Karpas-422 (cell line): ENCODE data around the gene SAMD13. TPM values are rescaled to one million over a fixed set of nuclear protein-coding genes. Genes with fewer than 3 reads are reported as not detected.

ENCODE experiments used
- DNase-seq: peaks from one replicate; pipeline ENCODE4 v3.0.0-alpha.2; 2015
- H2AFZ ChIP-seq: fragments of 200-600 bp; sonication (generic); 2 replicates; pipeline ENCODE4 v1.6.1; 2014; ENCODE audit warnings: antibody characterized with exemption, low read length, mixed read lengths
- H3K27ac ChIP-seq: fragments of 200-600 bp; sonication (generic); 2 replicates; pipeline ENCODE4 v1.5.1; 2014; ENCODE audit warnings: mild to moderate bottlenecking, low read length, moderate library complexity
- H3K27me3 ChIP-seq: fragments of 200-600 bp; sonication (generic); 2 replicates; pipeline ENCODE4 v1.6.1; 2014; ENCODE audit warnings: low read length, mixed read lengths
- H3K36me3 ChIP-seq: fragments of 200-600 bp; sonication (generic); 2 replicates; pipeline ENCODE4 v1.6.1; 2014; ENCODE audit warnings: low read length, mixed read lengths; ENCODE audit not compliant: insufficient read depth
- H3K4me1 ChIP-seq: fragments of 200-600 bp; sonication (generic); 2 replicates; pipeline ENCODE4 v1.6.1; 2014; ENCODE audit warnings: mild to moderate bottlenecking, low read length, mixed read lengths
- H3K4me2 ChIP-seq: fragments of 200-600 bp; sonication (generic); 2 replicates; pipeline ENCODE4 v1.6.1; 2014; ENCODE audit warnings: low read length, low read depth, mild to moderate bottlenecking; ENCODE audit not compliant: poor library complexity, severe bottlenecking
- H3K4me3 ChIP-seq: fragments of 200-600 bp; sonication (generic); 2 replicates; pipeline ENCODE4 v1.5.1; 2014; ENCODE audit warnings: mild to moderate bottlenecking, antibody characterized with exemption, low read length, mixed read lengths
- H3K79me2 ChIP-seq: fragments of 200-600 bp; sonication (generic); 2 replicates; pipeline ENCODE4 v1.6.1; 2014; ENCODE audit warnings: mild to moderate bottlenecking, low read length, mixed read lengths
- H3K9ac ChIP-seq: fragments of 200-600 bp; sonication (generic); 2 replicates; pipeline ENCODE4 v1.6.0; 2014; ENCODE audit warnings: low read length
- H3K9me2 ChIP-seq: fragments of 200-600 bp; sonication (generic), shearing (Covaris generic); replicated peaks from 2 replicates; pipeline ENCODE4 v1.6.0; 2014; ENCODE audit warnings: mild to moderate bottlenecking, low read length, moderate library complexity; ENCODE audit not compliant: insufficient read depth
- H3K9me3 ChIP-seq: fragments of 300-700, 200-600 bp; sonication (generic); 2 replicates; pipeline ENCODE4 v1.6.1; 2014; ENCODE audit warnings: low read length, mixed read lengths
- H4K20me1 ChIP-seq: fragments of 200-600 bp; sonication (generic); 2 replicates; pipeline ENCODE4 v1.6.1; 2014; ENCODE audit warnings: mild to moderate bottlenecking, antibody characterized with exemption, low read length, low read depth; ENCODE audit not compliant: insufficient read depth
- total RNA-seq: library from RNA; depleted of rRNA; stranded (reverse); fragments of >200 nt; shearing (Covaris generic); gene quantifications from 2 replicates; pipeline ENCODE4 v1.2.3, GENCODE V29; 2014; ENCODE audit warnings: low replicate concordance

SAMD13 gene
- total RNA-seq, 1 experiment from 2014 or later: 3.1 TPM

DNA sequence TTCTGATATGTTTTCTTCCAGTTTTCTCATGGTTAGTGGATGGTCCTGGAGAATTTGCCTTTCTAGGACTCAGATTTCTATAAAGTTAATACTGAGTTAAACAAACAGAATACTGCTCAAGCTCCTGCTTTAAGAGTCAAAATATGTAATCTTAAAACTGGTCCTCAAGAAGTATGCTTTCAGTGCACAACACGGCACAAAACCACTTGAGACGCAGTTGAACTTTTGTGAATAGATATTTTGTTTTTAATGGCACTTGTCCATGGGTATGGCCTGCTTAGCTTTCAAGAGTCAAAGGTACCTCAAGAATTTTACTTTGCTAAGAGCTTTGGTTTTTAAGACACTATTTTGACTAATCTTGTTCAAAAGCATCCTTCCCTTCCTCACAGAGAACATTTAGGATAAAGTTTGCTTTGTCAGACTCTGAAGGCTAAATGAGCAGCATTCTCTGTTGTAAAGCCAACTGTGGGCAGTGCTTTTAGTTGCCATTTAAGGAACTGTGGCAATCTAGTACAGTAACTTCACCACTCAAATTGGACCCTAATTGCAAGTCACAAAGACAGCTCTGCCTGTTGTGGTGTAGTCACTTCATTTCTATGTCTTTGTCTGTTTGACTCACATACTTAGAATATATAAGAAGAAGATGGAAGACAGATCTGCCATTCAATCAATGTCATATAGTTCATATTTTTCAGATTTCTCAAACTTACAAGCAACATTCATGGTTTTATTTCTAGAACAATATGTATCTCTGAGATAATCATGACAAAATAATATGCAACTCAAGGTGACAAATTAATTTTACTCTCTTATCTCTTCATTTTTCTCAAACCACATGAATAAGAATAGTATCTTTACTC is 28.8 kb downstream of the SAMD13 start:
- H3K36me3 ChIP-seq: no peaks in the 10 kb centered on the region
- H3K4me3 ChIP-seq: no peak overlapping the region
- no peaks in the 10 kb centered on the region for H3K4me1 ChIP-seq
- H3K79me2 ChIP-seq: no peaks in the 10 kb centered on the region
- no peak overlapping the region for H3K9ac ChIP-seq
- no peaks in the 10 kb centered on the region for H3K9me3 ChIP-seq
- H3K27ac ChIP-seq: no peak overlapping the region
- H2AFZ ChIP-seq: no peak overlapping the region
- no peaks in the 10 kb centered on the region for H3K27me3 ChIP-seq
- H3K4me2 ChIP-seq: no peak overlapping the region
- H4K20me1 ChIP-seq: no peaks in the 10 kb centered on the region
- H3K9me2 ChIP-seq: no peaks in the 10 kb centered on the region
- DNase-seq: no peak

DNA sequence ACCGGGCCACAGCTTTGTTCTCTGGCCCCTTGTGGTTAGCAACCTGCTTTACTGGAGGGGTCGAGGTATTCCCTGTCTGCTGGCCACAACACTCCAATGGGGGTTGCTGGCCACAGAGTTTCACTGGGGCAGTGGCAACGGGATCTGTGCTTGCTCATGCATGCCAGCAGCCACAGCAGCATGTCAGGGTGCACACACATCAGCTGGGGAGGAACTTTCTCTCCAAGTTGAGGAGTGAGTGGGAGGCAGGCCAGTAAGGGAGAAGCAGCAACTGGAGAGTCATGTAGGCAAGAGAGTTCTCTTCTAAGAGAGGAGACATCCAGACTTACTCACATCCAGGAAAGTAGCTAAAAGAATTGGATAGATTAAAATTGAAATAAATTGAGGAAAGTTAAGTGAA is 38.0 kb downstream of the SAMD13 start:
- no peak for DNase-seq
- Histone ChIP-seq H3K9me2 (no peaks in the 10 kb centered on the region), H4K20me1 (no peaks in the 10 kb centered on the region), H3K27ac (no peak overlapping the region), H3K9ac (no peak overlapping the region), H3K79me2 (no peaks in the 10 kb centered on the region), H3K36me3 (no peaks in the 10 kb centered on the region), H3K4me2 (no peak overlapping the region), H3K4me1 (no peaks in the 10 kb centered on the region), H3K9me3 (no peaks in the 10 kb centered on the region), H3K27me3 (no peaks in the 10 kb centered on the region), H2AFZ (no peak overlapping the region), H3K4me3 (no peak overlapping the region)

DNA sequence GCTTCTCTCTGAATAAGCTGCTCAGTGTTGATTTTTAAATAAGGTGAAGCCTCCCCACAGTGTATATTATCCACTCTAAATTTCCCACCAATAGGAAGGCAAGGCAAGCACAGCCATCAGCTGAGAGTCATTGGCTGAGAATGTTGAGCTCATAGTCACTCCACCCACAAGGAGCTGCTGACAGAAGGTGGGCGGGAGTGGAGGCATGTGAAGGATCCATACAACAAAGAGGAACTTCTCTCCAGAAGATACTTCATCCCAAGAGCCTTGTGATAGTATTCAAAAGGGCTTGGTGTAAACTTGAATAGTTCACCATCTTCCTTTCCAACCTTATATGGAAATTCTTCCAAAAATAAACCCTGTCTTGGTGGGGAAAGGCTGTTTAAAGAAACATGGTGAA is 42.8 kb downstream of the SAMD13 start:
- no peaks in the 10 kb centered on the region for H3K9me3 ChIP-seq
- no peaks in the 10 kb centered on the region for H3K79me2 ChIP-seq
- DNase-seq: no peak
- H3K9ac ChIP-seq: no peak overlapping the region
- no peaks in the 10 kb centered on the region for H3K4me1 ChIP-seq
- H3K36me3 ChIP-seq: no peaks in the 10 kb centered on the region
- H2AFZ ChIP-seq: no peak overlapping the region
- no peaks in the 10 kb centered on the region for H4K20me1 ChIP-seq
- no peaks in the 10 kb centered on the region for H3K9me2 ChIP-seq
- H3K27me3 ChIP-seq: no peaks in the 10 kb centered on the region
- H3K27ac ChIP-seq: no peak overlapping the region
- H3K4me2 ChIP-seq: no peak overlapping the region
- H3K4me3 ChIP-seq: no peak overlapping the region

DNA sequence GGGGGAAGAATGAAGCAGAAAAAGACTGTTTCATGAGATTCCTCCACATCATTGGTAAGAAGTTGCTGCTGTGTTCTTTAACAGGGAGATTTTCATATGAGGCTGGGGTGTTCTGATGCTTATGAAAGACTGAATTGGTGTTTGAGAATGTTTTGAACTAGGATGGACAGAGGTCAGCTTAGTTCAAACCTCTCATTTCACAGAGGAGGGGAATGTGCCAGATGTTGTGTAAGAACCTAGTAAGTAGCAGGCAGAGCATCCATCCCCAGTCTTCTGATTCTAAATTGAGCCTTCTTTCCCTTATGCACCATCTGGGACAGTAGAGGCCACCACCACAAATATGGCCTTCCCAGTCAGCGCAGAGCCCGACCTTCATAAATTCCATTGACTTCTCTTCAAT is 43.7 kb downstream of the SAMD13 start:
- DNase-seq: no peak
- no peaks in the 10 kb centered on the region for H3K9me2 ChIP-seq
- no peaks in the 10 kb centered on the region for H4K20me1 ChIP-seq
- H3K27me3 ChIP-seq: no peaks in the 10 kb centered on the region
- H3K27ac ChIP-seq: no peak overlapping the region
- no peaks in the 10 kb centered on the region for H3K36me3 ChIP-seq
- no peak overlapping the region for H3K4me3 ChIP-seq
- H3K9me3 ChIP-seq: no peaks in the 10 kb centered on the region
- H3K79me2 ChIP-seq: no peaks in the 10 kb centered on the region
- no peak overlapping the region for H3K9ac ChIP-seq
- H2AFZ ChIP-seq: no peak overlapping the region
- H3K4me2 ChIP-seq: no peak overlapping the region
- no peaks in the 10 kb centered on the region for H3K4me1 ChIP-seq

DNA sequence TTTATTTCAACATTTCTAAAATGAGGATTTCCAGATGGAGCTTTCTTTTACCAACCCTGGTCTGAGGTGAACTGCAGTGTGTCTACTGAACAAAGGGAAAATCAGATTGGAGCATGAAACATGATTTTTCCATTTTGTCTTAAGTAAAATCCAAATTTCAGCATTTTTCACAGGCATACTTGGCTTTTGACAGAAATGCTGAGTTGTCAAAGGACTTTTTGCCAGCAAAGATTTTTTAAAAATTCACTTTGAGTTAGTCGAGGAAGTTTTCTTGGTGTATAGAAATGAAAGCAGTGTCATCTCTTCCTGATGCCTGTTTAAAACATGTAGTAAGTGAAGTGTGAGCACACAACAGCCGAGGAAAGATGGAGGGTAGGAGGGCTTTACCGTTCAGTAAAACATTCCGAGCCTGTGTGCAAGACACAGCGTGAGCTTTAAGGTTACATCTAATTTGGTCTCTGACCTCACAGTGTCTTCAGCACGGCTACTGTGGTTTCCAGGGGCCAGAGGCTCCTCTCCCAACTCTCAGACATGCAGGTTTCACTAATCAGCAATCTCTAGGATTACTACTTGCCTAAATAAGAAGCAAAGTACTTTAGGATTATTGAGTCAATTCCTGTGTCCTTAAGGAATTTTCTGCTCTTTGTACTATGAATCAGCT is 45.9 kb downstream of the SAMD13 start:
- Histone ChIP-seq H3K4me1 (no peaks in the 10 kb centered on the region), H3K27ac (no peak overlapping the region), H3K27me3 (no peaks in the 10 kb centered on the region), H3K9me2 (no peaks in the 10 kb centered on the region), H3K4me3 (no peak overlapping the region), H2AFZ (no peak overlapping the region), H3K4me2 (no peak overlapping the region), H3K9me3 (no peaks in the 10 kb centered on the region), H3K9ac (no peak overlapping the region), H3K36me3 (no peaks in the 10 kb centered on the region), H3K79me2 (no peaks in the 10 kb centered on the region), H4K20me1 (no peaks in the 10 kb centered on the region)
- no peak for DNase-seq

DNA sequence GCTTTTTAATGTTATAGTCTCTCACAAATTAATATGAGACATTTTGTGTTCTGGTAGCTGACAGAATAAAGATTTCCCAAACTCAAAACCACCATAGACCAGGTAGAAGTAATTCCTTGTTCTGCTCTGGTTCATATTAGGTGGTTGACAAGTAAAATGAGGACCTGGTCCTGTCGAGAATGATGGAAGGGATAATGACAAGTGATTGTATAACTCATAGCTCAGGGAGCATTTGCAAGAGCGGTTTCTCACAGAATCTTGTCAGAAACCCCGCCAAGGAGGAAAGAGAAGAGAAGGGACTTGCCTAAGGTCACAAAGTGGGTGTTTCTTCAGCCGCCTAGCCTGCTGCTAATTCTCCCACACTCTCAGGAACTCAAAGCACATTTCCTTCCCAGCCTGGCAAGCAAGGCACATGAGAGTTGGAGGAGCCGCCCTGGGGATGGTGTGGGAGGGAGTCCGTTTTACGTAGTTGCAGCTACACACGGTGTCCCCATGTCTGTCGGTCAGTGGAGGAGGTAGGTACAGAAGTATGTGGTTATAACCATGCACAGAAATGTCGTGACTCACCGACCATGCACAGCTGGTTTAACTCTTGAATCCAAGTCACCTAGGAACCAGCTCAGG is 46.5 kb downstream of the SAMD13 start:
- Histone ChIP-seq H3K9ac (no peak overlapping the region), H3K9me3 (no peaks in the 10 kb centered on the region), H3K9me2 (no peaks in the 10 kb centered on the region), H3K4me1 (no peaks in the 10 kb centered on the region), H3K4me2 (no peak overlapping the region), H4K20me1 (no peaks in the 10 kb centered on the region), H3K4me3 (no peak overlapping the region), H3K79me2 (no peaks in the 10 kb centered on the region), H2AFZ (no peak overlapping the region), H3K36me3 (no peaks in the 10 kb centered on the region), H3K27me3 (no peaks in the 10 kb centered on the region), H3K27ac (no peak overlapping the region)
- no peak for DNase-seq

DNA sequence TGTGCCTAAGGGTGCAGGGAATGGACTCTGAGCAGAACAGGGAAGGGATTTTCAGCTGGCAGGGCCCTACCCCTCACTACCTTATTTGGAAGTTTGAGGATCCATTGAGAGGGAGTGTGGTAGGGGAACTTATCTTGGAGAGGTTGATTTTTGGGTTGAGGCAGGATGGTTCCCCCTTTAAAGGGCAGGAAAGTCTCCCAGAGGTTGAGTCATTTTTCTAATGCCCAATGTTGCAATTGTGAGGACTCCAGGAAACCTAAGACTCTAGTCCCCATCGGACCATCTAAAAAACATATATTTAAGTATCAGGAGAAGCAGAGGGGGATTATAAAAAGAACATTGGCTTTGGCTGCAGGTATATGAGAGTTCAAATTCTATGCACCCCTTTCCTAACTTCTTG is 47.3 kb downstream of the SAMD13 start:
- Histone ChIP-seq H3K79me2 (no peaks in the 10 kb centered on the region), H3K27ac (no peak overlapping the region), H3K36me3 (no peaks in the 10 kb centered on the region), H3K9me2 (no peaks in the 10 kb centered on the region), H2AFZ (no peak overlapping the region), H3K4me2 (no peak overlapping the region), H3K9me3 (no peaks in the 10 kb centered on the region), H4K20me1 (no peaks in the 10 kb centered on the region), H3K4me3 (no peak overlapping the region), H3K9ac (no peak overlapping the region), H3K4me1 (no peaks in the 10 kb centered on the region), H3K27me3 (no peaks in the 10 kb centered on the region)
- DNase-seq: no peak

DNA sequence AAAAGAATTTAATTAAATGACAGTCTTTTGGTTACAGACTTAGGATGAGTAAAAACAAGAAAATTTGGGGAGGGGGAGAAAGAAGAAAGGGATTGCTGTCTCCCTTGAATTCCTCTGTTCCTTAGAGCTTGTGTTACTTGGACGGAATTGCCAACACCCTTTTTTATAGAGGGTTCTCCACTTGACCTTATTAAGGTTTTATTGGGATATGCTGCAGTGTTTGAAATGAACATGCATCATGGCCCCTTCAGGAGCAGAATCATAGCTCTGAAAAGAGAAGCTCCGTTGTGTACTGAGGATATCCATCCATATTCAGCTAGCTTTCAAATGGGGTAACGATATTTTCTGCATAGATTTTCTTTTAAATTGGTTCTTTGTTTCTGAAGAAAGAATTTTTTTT is 48.6 kb downstream of the SAMD13 start:
- H3K9me2 ChIP-seq: no peaks in the 10 kb centered on the region
- H3K9ac ChIP-seq: no peak overlapping the region
- no peaks in the 10 kb centered on the region for H3K27me3 ChIP-seq
- H3K4me1 ChIP-seq: no peaks in the 10 kb centered on the region
- no peak overlapping the region for H3K27ac ChIP-seq
- no peak overlapping the region for H3K4me3 ChIP-seq
- DNase-seq: no peak
- H3K36me3 ChIP-seq: no peaks in the 10 kb centered on the region
- H3K9me3 ChIP-seq: no peaks in the 10 kb centered on the region
- H3K79me2 ChIP-seq: no peaks in the 10 kb centered on the region
- no peak overlapping the region for H2AFZ ChIP-seq
- H4K20me1 ChIP-seq: no peaks in the 10 kb centered on the region
- H3K4me2 ChIP-seq: no peak overlapping the region
